CD4-positive, alpha-beta T cell (primary cell): Measurements from ENCODE around the gene TMUB1. TPM values are rescaled to one million over a fixed set of nuclear protein-coding genes. Genes with fewer than 3 reads are reported as not detected.

Experiments used
- ATAC-seq: fragments of 200-7000 bp; cut with Tn5 transposase; one replicate; pipeline ENCODE4 v1.10.0; 2022; ENCODE audit warnings: mild to moderate bottlenecking; ENCODE audit not compliant: poor library complexity
- CTCF ChIA-PET: fragments of 350-600 bp; sonication (Branson Sonifier 250); formaldehyde crosslinking; loops from one replicate; lab custom pipeline; 2021; ENCODE audit warnings: antibody characterized with exemption, inconsistent platforms; lab: Charles Lee
- POLR2A ChIA-PET: fragments of 350-600 bp; sonication (Branson Sonifier 250); formaldehyde crosslinking; loops from one replicate; lab custom pipeline; 2021; ENCODE audit warnings: antibody characterized with exemption, inconsistent platforms; lab: Charles Lee
- DNase-seq, 14 experiments: peaks; one replicate each; pipeline ENCODE4 v3.0.0-alpha.2; 2013 to 2020; ENCODE audit warnings: mixed read lengths in 2 of 14
- H3K27ac ChIP-seq, 2 donors: one replicate each; pipeline versions ENCODE4 v1.5.1 to v1.7.0; 2013; ENCODE audit warnings: low read length in 2 of 2, low read depth in 1 of 2, mild to moderate bottlenecking in 1 of 2
- H3K27me3 ChIP-seq, 2 experiments: 1 replicate in 1 of 2; 2 replicates in 1 of 2; pipeline versions ENCODE4 v1.6.1 to v1.7.0; 2013; ENCODE audit warnings: low read length in 2 of 2, control low read depth in 1 of 2, mild to moderate bottlenecking in 1 of 2, moderate library complexity in 1 of 2; ENCODE audit not compliant: insufficient read depth in 2 of 2, control insufficient read depth in 1 of 2
- H3K36me3 ChIP-seq: one replicate; pipeline ENCODE4 v1.6.1; 2013; ENCODE audit warnings: low read length, control low read depth; ENCODE audit not compliant: insufficient read depth
- H3K4me1 ChIP-seq: one replicate; pipeline ENCODE4 v1.6.1; 2013; ENCODE audit warnings: low read length, control low read depth; ENCODE audit not compliant: insufficient read depth
- H3K4me3 ChIP-seq: one replicate; pipeline ENCODE4 v1.5.1; 2013; ENCODE audit warnings: mild to moderate bottlenecking, low read length, moderate library complexity
- H3K9me3 ChIP-seq, 2 experiments: 1 replicate in 1 of 2; 2 replicates in 1 of 2; pipeline versions ENCODE4 v1.6.1 to v1.7.0; 2013; ENCODE audit warnings: low read length in 2 of 2, mild to moderate bottlenecking in 2 of 2, control low read depth in 1 of 2, moderate library complexity in 1 of 2; ENCODE audit not compliant: control insufficient read depth in 1 of 2, insufficient read depth in 1 of 2
- H3K27ac Mint-ChIP-seq: one replicate; pipeline ENCODE4 v1.8.0; 2020; ENCODE audit warnings: mixed read lengths
- H3K27me3 Mint-ChIP-seq: one replicate; pipeline ENCODE4 v1.8.0; 2021; ENCODE audit warnings: mixed read lengths
- H3K36me3 Mint-ChIP-seq: one replicate; pipeline ENCODE4 v1.8.0; 2021; ENCODE audit warnings: low read depth, mixed read lengths
- H3K4me1 Mint-ChIP-seq: one replicate; pipeline ENCODE4 v1.8.0; 2021; ENCODE audit warnings: low read depth, mixed read lengths
- H3K4me3 Mint-ChIP-seq: one replicate; pipeline ENCODE4 v1.8.0; 2020; ENCODE audit warnings: mild to moderate bottlenecking, mixed read lengths
- H3K9me3 Mint-ChIP-seq: one replicate; pipeline ENCODE4 v1.8.0; 2020; ENCODE audit warnings: mixed read lengths
- intact Hi-C, 2 experiments: fragments of 100-400 bp; cut with DNase I in 1 of 2; cut with micrococcal nuclease in 1 of 2; formaldehyde crosslinking; loops; one replicate each; pipeline versions ENCODE4 v1.15.1 to v1.9.0; 2023 to 2025; cut with DNase I, micrococcal nuclease
- total RNA-seq, 174 experiments: library from RNA in 2 of 174; stranded (reverse) in 2 of 174; gene quantifications; one replicate each; pipeline ENCODE4 v1.2.3 and lab custom pipeline; 2021 to 2026
- TF ChIP-seq, protein P1 (sequence below): fragments of 200-600 bp; IDR thresholded peaks from one replicate; pipeline ENCODE4 v1.8.0; 2022; ENCODE audit warnings: antibody characterized with exemption, mild to moderate bottlenecking

TMUB1 gene
- total RNA-seq, 2 experiments from 2014 or later, result 44.5 to 46.6 TPM

DNA sequence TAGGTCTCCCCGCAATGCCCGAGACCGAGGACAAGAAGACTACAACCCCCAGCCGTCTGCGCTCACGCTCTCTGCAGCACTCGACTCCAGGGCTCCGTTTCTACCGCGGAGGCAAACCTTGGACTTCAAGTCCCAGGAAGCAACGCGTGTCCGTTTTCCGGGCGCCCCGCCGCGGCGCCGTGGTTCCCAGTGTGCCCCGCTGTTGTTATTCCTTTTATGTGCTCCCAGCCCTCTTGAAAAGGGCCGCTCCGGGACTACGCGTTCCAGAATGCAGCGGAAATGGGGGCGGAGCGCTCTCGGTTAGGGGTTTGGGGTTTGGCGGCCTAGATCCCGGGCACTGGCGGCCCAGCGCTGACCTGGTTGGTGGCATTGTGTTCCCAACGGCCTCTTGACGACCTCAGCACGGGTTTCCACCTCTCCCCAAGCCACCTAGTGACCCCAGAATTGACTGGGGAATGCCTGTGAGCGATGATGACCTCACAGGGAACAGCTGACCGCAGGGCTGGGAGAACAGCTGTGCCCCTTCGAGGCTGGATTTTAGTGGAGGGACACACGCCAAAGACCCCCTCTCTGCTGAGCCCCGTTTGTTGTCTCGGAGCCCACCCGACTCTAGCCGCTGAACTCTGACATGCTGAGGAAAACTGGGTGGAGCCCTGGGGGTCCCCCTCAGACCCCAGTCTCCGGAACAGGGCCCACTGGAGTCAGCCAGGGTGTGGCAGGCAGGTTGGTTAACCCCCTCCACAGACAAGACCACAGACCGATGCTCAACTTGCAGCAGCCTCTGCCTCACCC lies 25.1 kb downstream of the TMUB1 start:
- Histone ChIP-seq H3K4me3 (peak overlapping the region; percentile 89), H3K36me3 (peaks cover 7% of the 10 kb centered on the region), H3K27ac (peak overlapping the region; percentile 69 to 71), H3K9me3 (no peaks in the 10 kb centered on the region), H3K4me1 (peaks cover 49% of the 10 kb centered on the region), H3K27me3 (no peaks in the 10 kb centered on the region)
- Mint-ChIP-seq H3K27me3 (no peaks in the 10 kb centered on the region), H3K4me3 (peak overlapping the region; percentile 96), H3K4me1 (peaks cover 42% of the 10 kb centered on the region), H3K27ac (peak overlapping the region; percentile 91), H3K9me3 (no peaks in the 10 kb centered on the region), H3K36me3 (peaks cover 5% of the 10 kb centered on the region)
- POLR2A ChIA-PET, result interaction anchor here (0.7 to 2.8 kb wide), 10 partner anchors 9 to 283 kb away, joined by 3 to 17 read pairs (median 4); partner anchors contain the start of genes ABCB8, FASTK, NUB1 and TMUB1
- CTCF ChIA-PET, result interaction anchor here (0.8 to 2.0 kb wide), 6 partner anchors 25 to 65 kb away, joined by 3 to 8 read pairs (median 6); partner anchors contain the start of genes ABCB8 and TMUB1
- TF ChIP-seq, protein P1, sequence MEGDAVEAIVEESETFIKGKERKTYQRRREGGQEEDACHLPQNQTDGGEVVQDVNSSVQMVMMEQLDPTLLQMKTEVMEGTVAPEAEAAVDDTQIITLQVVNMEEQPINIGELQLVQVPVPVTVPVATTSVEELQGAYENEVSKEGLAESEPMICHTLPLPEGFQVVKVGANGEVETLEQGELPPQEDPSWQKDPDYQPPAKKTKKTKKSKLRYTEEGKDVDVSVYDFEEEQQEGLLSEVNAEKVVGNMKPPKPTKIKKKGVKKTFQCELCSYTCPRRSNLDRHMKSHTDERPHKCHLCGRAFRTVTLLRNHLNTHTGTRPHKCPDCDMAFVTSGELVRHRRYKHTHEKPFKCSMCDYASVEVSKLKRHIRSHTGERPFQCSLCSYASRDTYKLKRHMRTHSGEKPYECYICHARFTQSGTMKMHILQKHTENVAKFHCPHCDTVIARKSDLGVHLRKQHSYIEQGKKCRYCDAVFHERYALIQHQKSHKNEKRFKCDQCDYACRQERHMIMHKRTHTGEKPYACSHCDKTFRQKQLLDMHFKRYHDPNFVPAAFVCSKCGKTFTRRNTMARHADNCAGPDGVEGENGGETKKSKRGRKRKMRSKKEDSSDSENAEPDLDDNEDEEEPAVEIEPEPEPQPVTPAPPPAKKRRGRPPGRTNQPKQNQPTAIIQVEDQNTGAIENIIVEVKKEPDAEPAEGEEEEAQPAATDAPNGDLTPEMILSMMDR, result no peak
- peak; percentile 94 for ATAC-seq
- intact Hi-C loops, result loop anchor here (1.0 to 10.0 kb wide), 7 partner anchors 25 to 1343 kb away; partner anchors contain the start of genes TMUB1 (in 2 of the 2), ABCB8 (in 1 of the 2), CHPF2 (in 1 of the 2) and ZNF467 (in 1 of the 2)
- peak; percentile 92 to 100 (median 96) for DNase-seq

DNA sequence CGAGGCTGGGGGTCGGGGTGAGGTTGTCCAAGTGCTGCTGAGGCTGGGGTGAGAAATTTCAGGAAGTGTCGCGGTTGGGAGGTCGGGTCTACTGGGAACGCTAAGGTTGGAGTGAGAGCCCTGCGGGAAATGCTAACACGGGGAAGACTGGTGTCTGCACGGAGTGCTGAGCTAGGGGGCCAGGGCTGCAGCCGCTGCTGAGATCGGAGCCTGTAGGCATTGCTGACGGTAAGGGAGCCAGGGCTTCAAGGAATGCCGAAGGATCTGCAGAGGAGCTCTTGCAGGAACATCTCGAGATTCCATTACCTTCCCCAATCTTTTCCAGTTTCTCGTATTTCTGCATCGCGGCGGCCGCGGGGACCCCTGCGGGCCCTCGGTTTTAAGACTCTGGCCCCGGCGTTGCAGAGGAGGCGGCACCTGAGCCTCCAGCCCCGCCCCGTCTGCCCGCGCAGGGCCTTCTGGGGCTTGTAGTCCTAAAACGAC lies 25.7 kb downstream of the TMUB1 start, which contains the start of gene CDK5:
Gene CDK5, minus strand, starts transcription at position 392 of the 483 bp plus-strand sequence. Its CDS starts 49 bp downstream, at position 343.
- Mint-ChIP-seq H3K27me3 (no peaks in the 10 kb centered on the region), H3K27ac (peak within 1 kb of the TSS; percentile 91), H3K9me3 (no peaks in the 10 kb centered on the region), H3K36me3 (peaks cover 5% of the 10 kb centered on the region), H3K4me1 (peaks cover 47% of the 10 kb centered on the region), H3K4me3 (peak within 1 kb of the TSS; percentile 96)
- Histone ChIP-seq H3K4me1 (peaks cover 53% of the 10 kb centered on the region), H3K27me3 (no peaks in the 10 kb centered on the region), H3K9me3 (no peaks in the 10 kb centered on the region), H3K27ac (peak within 1 kb of the TSS; percentile 69 to 71), H3K4me3 (peak within 1 kb of the TSS; percentile 89), H3K36me3 (peaks cover 7% of the 10 kb centered on the region)
- intact Hi-C loops, result loop anchor here (1.0 to 10.0 kb wide), 4 partner anchors 28 to 1343 kb away; partner anchors contain the start of gene ZNF467 (in 1 of the 2)
- ChIA-PET CTCF (no interaction called here), POLR2A (interaction anchor here (1.1 to 2.8 kb wide), 5 partner anchors 23 to 44 kb away, joined by 3 to 17 read pairs (median 11); partner anchors contain the start of genes ABCB8, FASTK and TMUB1)
- TF ChIP-seq, protein P1, result no peak
- DNase-seq, result peak in 1 of 14 experiments; percentile 9
- ATAC-seq, result peak; percentile 3

DNA sequence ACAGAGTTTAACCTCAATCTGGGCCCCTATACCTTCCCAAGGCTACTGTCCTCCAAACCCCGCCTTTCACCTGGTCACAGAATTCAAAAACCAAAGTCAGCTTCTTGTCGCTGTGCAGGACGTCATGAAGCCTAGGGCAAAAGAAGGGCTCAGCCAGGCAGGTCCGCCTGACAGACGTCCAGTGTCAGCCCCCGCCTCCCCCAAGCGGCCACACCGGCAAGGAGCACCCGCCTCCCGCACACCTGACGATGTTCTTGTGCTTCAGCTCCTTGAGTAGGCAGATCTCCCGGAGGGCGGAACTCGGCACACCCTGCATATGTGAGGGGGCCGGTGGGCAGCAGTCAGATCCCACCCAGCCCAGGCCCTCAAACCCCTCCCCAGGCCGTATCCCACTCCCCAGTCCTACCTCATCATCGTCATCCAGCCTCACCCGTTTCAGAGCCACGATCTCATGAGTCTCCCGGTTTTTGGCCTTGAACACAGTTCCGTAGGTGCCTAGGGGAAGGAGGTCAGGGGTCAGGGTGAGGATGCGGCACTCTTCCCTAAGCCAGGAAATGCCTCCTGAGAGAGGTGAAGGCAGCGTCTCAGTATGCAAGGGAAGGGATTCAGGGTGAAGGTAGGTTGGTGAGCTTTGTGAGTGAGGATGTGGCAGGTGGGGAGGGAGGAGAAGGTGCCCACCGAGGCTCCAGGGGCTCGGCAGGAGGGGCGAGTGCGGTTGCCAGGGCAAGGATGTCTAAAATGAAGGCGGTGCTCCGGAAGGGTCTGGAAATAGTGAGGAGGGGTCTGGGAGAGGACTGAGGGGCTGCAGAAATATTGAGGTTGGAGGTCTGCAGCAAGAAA lies 26.4 kb downstream of the TMUB1 start:
- no peaks in the 10 kb centered on the region for H3K9me3 ChIP-seq
- Mint-ChIP-seq H3K27ac (no peak overlapping the region), H3K27me3 (no peaks in the 10 kb centered on the region), H3K36me3 (peaks cover 5% of the 10 kb centered on the region), H3K4me1 (peaks cover 48% of the 10 kb centered on the region), H3K9me3 (no peaks in the 10 kb centered on the region), H3K4me3 (peak overlapping the region; percentile 96)
- H3K36me3 ChIP-seq, result peaks cover 4% of the 10 kb centered on the region
- H3K4me1 ChIP-seq, result peaks cover 56% of the 10 kb centered on the region
- no peaks in the 10 kb centered on the region for H3K27me3 ChIP-seq
- intact Hi-C loops, result loop anchor here (1.0 to 10.0 kb wide), 4 partner anchors 28 to 1342 kb away; partner anchors contain the start of gene ZNF467 (in 1 of the 2)
- H3K4me3 ChIP-seq, result peak overlapping the region; percentile 89
- CTCF ChIA-PET, result no interaction called here
- peak in 1 of 14 experiments; percentile 44 for DNase-seq
- ATAC-seq, result no peak
- no peak overlapping the region for H3K27ac ChIP-seq
- POLR2A ChIA-PET, result interaction anchor here (1.5 to 2.8 kb wide), 4 partner anchors 24 to 43 kb away, joined by 5 to 17 read pairs (median 13); partner anchors contain the start of genes ABCB8, FASTK and TMUB1
- TF ChIP-seq, protein P1, result no peak
